Stomach (tissue), 9 donors: ENCODE data around the gene TMEM186. TPM values are rescaled to one million over a fixed set of nuclear protein-coding genes. Genes with fewer than 3 reads are reported as not detected.

Experiments
- DNase-seq, 2 donors: peaks; one replicate each; pipeline versions ENCODE4 v3.0.0 to v3.0.0-alpha.2; 2013 to 2019
- H3K27ac ChIP-seq, 5 donors: fragments of 200-600 bp in 4 of 5; sonication (generic) in 4 of 5; one replicate each; pipeline ENCODE4 v1.5.1; 2013 to 2019; ENCODE audit warnings: mild to moderate bottlenecking in 1 of 5, moderate library complexity in 1 of 5
- H3K27me3 ChIP-seq, 3 donors: fragments of 200-600 bp; sonication (generic); one replicate each; pipeline ENCODE4 v1.5.1; 2017 to 2019; ENCODE audit warnings: mixed run types in 1 of 3
- H3K36me3 ChIP-seq, 4 donors: fragments of 200-600 bp; sonication (generic); 1 replicate in 3 of 4; 2 replicates in 1 of 4; pipeline ENCODE4 v1.5.1; 2016 to 2019
- H3K4me1 ChIP-seq, 4 donors: fragments of 200-600 bp; sonication (generic); one replicate each; pipeline ENCODE4 v1.5.1; 2016 to 2019
- H3K4me3 ChIP-seq, 4 donors: fragments of 200-600 bp; sonication (generic) in 3 of 4; one replicate each; pipeline ENCODE4 v1.5.1; 2016 to 2019; ENCODE audit warnings: mild to moderate bottlenecking in 1 of 4
- H3K9me3 ChIP-seq, 4 donors: fragments of 200-600 bp; sonication (generic); one replicate each; pipeline ENCODE4 v1.5.1; 2016 to 2019
- EP300 ChIP-seq: sonication (generic); formaldehyde crosslinking; IDR thresholded peaks from one replicate; pipeline ENCODE4 v1.6.1; 2017; ENCODE audit warnings: antibody characterized with exemption
- POLR2A ChIP-seq, 4 donors: fragments of 450-650 bp; IDR thresholded peaks; one replicate each; pipeline ENCODE4 v1.6.1; 2016; ENCODE audit warnings: antibody characterized with exemption in 4 of 4, control low read depth in 2 of 4, mild to moderate bottlenecking in 1 of 4, moderate library complexity in 1 of 4
- POLR2AphosphoS5 ChIP-seq, 3 donors: sonication (generic); formaldehyde crosslinking; IDR thresholded peaks; one replicate each; pipeline ENCODE4 v1.6.1; 2016; ENCODE audit warnings: antibody characterized with exemption in 3 of 3
- WGBS, 5 donors: extraction: QIAGEN DNeasy Blood & Tissue Kit in 3 of 5; methylation state at CpG; one replicate each; pipeline versions ENCODE4 v1.1.5 to v1.1.7; 2013 to 2018; 5-methylcytosine and 5-hydroxymethylcytosine counted together
- intact Hi-C: fragments of 100-400 bp; cut with DNase I; formaldehyde crosslinking; loops from one replicate; pipeline ENCODE4 v1.15.1; 2023; ENCODE audit warnings: low total_unique reads
- polyA plus RNA-seq, 3 donors: library from polyadenylated mRNA; stranded (reverse); fragments of 200-250 nt; gene quantifications; one replicate each; pipeline ENCODE4 v1.2.3, GENCODE V29; 2013
- total RNA-seq, 5 donors: library from RNA; depleted of rRNA; stranded (reverse); fragments of >200 nt; gene quantifications; one replicate each; pipeline versions ENCODE4 v1.1.0 to v1.2.3, GENCODE V29; 2014 to 2016
- TF ChIP-seq, protein P1 (sequence below), 7 experiments: fragments of 450-650 bp in 4 of 7; fragments of 200-600 bp in 3 of 7; sonication (generic) in 3 of 7; IDR thresholded peaks; one replicate each; pipeline ENCODE4 v1.5.1; 2016 to 2019; ENCODE audit warnings: antibody characterized with exemption in 7 of 7, control low read depth in 2 of 7, mild to moderate bottlenecking in 1 of 7
- donor health status: healthy with polysubstance abuse.
- donor health status: Bipolar disorder and iron deficiency.
- donor health status: healthy.

TMEM186 gene
- total and polyA plus RNA-seq, 8 donors: 5.3 to 12.9 (median 6.4) TPM; not detected in 1

GRCh38 chr16:8761078-8761477, 36.4 kb downstream of the TMEM186 start:
- intact Hi-C loops: no loop called here

DNA sequence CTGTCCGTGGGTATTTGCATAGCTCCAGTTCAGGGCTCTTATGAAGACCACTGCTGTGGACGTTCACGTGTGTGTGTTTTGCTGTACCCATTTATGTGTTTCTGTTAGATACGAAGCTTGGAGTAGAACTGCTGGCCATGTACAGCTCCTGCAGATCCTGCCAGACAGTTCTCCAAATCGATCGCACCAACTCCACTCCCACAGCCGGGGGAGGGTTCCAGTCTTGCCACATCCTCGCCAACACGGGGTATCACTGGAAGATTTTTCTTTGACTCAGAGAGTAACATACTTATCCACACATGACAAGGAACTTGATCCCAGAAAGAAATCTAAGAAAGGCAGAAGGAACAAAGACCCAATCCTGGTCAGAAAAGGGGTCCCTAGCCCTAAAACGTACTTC, 37.4 kb downstream of the TMEM186 start:
- no peak for DNase-seq
- intact Hi-C loops: no loop called here
- Histone ChIP-seq H3K4me3 (no peak overlapping the region), H3K9me3 (no peaks in the 10 kb centered on the region), H3K4me1 (no peaks in the 10 kb centered on the region), H3K27ac (no peak overlapping the region), H3K27me3 (no peaks in the 10 kb centered on the region), H3K36me3 (peaks cover 0 to 64% (median 27%) of the 10 kb centered on the region in 4 donors)
- no peak for TF ChIP-seq EP300
- TF ChIP-seq POLR2A (IDR thresholded peaks at IDR 0.05): no peak
- TF ChIP-seq, protein P1, sequence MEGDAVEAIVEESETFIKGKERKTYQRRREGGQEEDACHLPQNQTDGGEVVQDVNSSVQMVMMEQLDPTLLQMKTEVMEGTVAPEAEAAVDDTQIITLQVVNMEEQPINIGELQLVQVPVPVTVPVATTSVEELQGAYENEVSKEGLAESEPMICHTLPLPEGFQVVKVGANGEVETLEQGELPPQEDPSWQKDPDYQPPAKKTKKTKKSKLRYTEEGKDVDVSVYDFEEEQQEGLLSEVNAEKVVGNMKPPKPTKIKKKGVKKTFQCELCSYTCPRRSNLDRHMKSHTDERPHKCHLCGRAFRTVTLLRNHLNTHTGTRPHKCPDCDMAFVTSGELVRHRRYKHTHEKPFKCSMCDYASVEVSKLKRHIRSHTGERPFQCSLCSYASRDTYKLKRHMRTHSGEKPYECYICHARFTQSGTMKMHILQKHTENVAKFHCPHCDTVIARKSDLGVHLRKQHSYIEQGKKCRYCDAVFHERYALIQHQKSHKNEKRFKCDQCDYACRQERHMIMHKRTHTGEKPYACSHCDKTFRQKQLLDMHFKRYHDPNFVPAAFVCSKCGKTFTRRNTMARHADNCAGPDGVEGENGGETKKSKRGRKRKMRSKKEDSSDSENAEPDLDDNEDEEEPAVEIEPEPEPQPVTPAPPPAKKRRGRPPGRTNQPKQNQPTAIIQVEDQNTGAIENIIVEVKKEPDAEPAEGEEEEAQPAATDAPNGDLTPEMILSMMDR (IDR thresholded peaks at IDR 0.05): no peak
- TF ChIP-seq POLR2AphosphoS5 (IDR thresholded peaks at IDR 0.05): no peak
- 88 to 91% (median 91%) methylated on average over 10 of the region's 10 CpGs for WGBS, 5 donors

More at GRCh38 chr16:8761078-8761477, 36.4 kb downstream of the TMEM186 start:
- no peak for TF ChIP-seq POLR2AphosphoS5 (IDR thresholded peaks at IDR 0.05)
- TF ChIP-seq, protein P1 (IDR thresholded peaks at IDR 0.05): no peak
- no peak for TF ChIP-seq POLR2A (IDR thresholded peaks at IDR 0.05)
- TF ChIP-seq EP300: no peak
- DNase-seq: no peak
- WGBS, 5 donors: 84 to 93% (median 88%) methylated on average over 6 of the region's 6 CpGs
- Histone ChIP-seq H3K9me3 (no peaks in the 10 kb centered on the region), H3K4me3 (no peak overlapping the region), H3K27me3 (no peaks in the 10 kb centered on the region), H3K27ac (no peak overlapping the region), H3K4me1 (no peaks in the 10 kb centered on the region), H3K36me3 (peaks cover 0 to 70% (median 33%) of the 10 kb centered on the region in 4 donors)

- Histone ChIP-seq H3K4me3 (no peak overlapping the region), H3K9me3 (no peaks in the 10 kb centered on the region), H3K36me3 (peaks cover 0 to 51% (median 16%) of the 10 kb centered on the region in 4 donors), H3K27ac (no peak overlapping the region), H3K27me3 (no peaks in the 10 kb centered on the region), H3K4me1 (peaks cover 0 to 8% (median 2%) of the 10 kb centered on the region in 4 donors)
- no peak for TF ChIP-seq POLR2AphosphoS5 (IDR thresholded peaks at IDR 0.05)
- TF ChIP-seq POLR2A (IDR thresholded peaks at IDR 0.05): no peak
- no peak for TF ChIP-seq EP300
- TF ChIP-seq, protein P1 (IDR thresholded peaks at IDR 0.05): no peak
- DNase-seq: no peak
- intact Hi-C loops: no loop called here
- 91 to 94% (median 93%) methylated on average over 6 of the region's 6 CpGs for WGBS, 5 donors
These were observed 39.4 kb downstream of the TMEM186 start for GRCh38 chr16:8758022-8758421.

GRCh38 chr16:8756755-8757154, 40.7 kb downstream of the TMEM186 start:
- Histone ChIP-seq H3K27me3 (no peaks in the 10 kb centered on the region), H3K27ac (no peak overlapping the region), H3K4me1 (peaks cover 0 to 10% (median 7%) of the 10 kb centered on the region in 4 donors), H3K36me3 (peaks cover 0 to 49% (median 16%) of the 10 kb centered on the region in 4 donors), H3K4me3 (no peak overlapping the region), H3K9me3 (no peaks in the 10 kb centered on the region)
- intact Hi-C loops: no loop called here
- no peak for TF ChIP-seq EP300
- TF ChIP-seq POLR2AphosphoS5 (IDR thresholded peaks at IDR 0.05): no peak
- TF ChIP-seq, protein P1 (IDR thresholded peaks at IDR 0.05): no peak
- no peak for TF ChIP-seq POLR2A (IDR thresholded peaks at IDR 0.05)
- DNase-seq: no peak
- WGBS, 5 donors: 90 to 93% (median 91%) methylated on average over 5 of the region's 5 CpGs
